WTC11 (cell line): ENCODE data around the gene DOK4.

Source experiments
- NFYB ChIP-seq: sonication (generic); formaldehyde crosslinking; conservative IDR thresholded peaks from 2 replicates; pipeline ENCODE4 v1.8.0; 2022; ENCODE audit warnings: low read depth, missing genetic modification reagents
- NR3C1 ChIP-seq: sonication (generic); formaldehyde crosslinking; conservative IDR thresholded peaks from 2 replicates; pipeline ENCODE4 v1.8.1; 2023; ENCODE audit warnings: low read depth, mild to moderate bottlenecking, missing genetic modification reagents
- TEAD4 ChIP-seq: sonication (generic); formaldehyde crosslinking; IDR thresholded peaks from 2 replicates; pipeline ENCODE4 v1.8.0; 2022; ENCODE audit warnings: mild to moderate bottlenecking, missing genetic modification reagents
- ZBTB21 ChIP-seq: sonication (generic); formaldehyde crosslinking; IDR thresholded peaks from 2 replicates; pipeline ENCODE4 v1.8.1; 2023; ENCODE audit warnings: mild to moderate bottlenecking, missing genetic modification reagents, borderline replicate concordance
- ZNF232 ChIP-seq: sonication (generic); formaldehyde crosslinking; IDR thresholded peaks from 2 replicates; pipeline ENCODE4 v1.8.0; 2022; ENCODE audit warnings: mild to moderate bottlenecking, missing genetic modification reagents
- ZNF317 ChIP-seq: sonication (generic); formaldehyde crosslinking; IDR thresholded peaks from 2 replicates; pipeline ENCODE4 v1.8.1; 2023; ENCODE audit warnings: low read depth, mild to moderate bottlenecking, moderate library complexity, missing genetic modification reagents, borderline replicate concordance
- TF ChIP-seq, protein P1 (sequence below): fragments of 200-600 bp; IDR thresholded peaks from 2 replicates; pipeline ENCODE4 v1.8.0; 2022; ENCODE audit warnings: antibody characterized with exemption
- TF ChIP-seq, protein P2 (sequence below): sonication (generic); formaldehyde crosslinking; IDR thresholded peaks from 2 replicates; pipeline ENCODE4 v1.8.1; 2023; ENCODE audit warnings: mild to moderate bottlenecking, missing genetic modification reagents

DNA sequence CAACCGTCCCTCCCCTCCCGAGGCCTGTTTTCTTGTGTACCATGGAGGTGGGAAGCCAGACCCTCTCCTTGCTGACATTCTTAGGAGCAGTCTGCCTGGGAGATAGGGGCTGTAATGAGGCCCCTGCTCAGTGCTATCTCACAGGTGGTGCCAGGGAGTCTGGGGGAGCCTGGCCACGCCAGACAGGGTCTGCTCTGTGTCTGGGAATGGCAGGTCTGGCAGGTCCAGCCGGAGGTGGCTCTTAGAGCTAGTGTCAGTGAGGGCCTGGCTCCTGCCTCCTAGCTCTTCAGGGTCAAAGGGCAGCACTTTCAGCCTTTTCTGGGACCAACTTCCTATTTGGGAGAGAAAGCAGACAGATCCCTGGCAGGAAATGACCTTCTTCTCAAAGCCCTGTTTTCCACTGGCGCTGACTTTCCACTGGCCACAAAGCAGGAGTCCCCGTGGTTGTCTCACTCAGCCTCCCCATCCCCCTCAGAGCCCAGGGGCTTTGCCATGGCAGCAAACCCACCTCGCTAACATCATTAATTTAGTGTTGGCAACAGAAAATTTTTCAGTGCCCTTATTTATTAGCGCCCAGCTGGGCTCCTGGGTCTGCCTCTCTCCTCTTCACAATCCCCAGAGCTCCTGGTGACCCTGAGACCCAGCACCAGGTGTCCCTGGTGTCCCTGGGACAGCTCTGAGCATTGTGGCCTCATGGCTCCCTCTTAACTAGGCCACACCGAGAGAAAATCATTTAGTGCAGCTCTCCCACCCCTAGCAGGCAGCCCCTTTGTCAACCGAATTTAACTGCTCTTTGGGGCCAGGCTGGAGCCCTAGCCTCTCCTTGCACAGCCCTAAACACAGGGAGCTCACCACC is 24.0 kb upstream of the DOK4 start:
- no peak for TF ChIP-seq NFYB (CRISPR knock-in tag)
- no peak for TF ChIP-seq ZBTB21 (CRISPR knock-in tag)
- TF ChIP-seq, protein P1, sequence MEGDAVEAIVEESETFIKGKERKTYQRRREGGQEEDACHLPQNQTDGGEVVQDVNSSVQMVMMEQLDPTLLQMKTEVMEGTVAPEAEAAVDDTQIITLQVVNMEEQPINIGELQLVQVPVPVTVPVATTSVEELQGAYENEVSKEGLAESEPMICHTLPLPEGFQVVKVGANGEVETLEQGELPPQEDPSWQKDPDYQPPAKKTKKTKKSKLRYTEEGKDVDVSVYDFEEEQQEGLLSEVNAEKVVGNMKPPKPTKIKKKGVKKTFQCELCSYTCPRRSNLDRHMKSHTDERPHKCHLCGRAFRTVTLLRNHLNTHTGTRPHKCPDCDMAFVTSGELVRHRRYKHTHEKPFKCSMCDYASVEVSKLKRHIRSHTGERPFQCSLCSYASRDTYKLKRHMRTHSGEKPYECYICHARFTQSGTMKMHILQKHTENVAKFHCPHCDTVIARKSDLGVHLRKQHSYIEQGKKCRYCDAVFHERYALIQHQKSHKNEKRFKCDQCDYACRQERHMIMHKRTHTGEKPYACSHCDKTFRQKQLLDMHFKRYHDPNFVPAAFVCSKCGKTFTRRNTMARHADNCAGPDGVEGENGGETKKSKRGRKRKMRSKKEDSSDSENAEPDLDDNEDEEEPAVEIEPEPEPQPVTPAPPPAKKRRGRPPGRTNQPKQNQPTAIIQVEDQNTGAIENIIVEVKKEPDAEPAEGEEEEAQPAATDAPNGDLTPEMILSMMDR: no peak
- no peak for TF ChIP-seq NR3C1
- TF ChIP-seq ZNF232: no peak
- TF ChIP-seq ZNF317 (CRISPR knock-in tag): no peak
- no peak for TF ChIP-seq TEAD4 (CRISPR knock-in tag)
- TF ChIP-seq, protein P2, sequence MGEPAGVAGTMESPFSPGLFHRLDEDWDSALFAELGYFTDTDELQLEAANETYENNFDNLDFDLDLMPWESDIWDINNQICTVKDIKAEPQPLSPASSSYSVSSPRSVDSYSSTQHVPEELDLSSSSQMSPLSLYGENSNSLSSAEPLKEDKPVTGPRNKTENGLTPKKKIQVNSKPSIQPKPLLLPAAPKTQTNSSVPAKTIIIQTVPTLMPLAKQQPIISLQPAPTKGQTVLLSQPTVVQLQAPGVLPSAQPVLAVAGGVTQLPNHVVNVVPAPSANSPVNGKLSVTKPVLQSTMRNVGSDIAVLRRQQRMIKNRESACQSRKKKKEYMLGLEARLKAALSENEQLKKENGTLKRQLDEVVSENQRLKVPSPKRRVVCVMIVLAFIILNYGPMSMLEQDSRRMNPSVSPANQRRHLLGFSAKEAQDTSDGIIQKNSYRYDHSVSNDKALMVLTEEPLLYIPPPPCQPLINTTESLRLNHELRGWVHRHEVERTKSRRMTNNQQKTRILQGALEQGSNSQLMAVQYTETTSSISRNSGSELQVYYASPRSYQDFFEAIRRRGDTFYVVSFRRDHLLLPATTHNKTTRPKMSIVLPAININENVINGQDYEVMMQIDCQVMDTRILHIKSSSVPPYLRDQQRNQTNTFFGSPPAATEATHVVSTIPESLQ (CRISPR knock-in tag): no peak
